GM21576 (cell line): ENCODE data around the gene MAB21L1.

Experiments used
- ATAC-seq: cut with Tn5 transposase; IDR thresholded peaks from one replicate; pipeline ENCODE4 v1.9.1; 2021; ENCODE audit warnings: mild to moderate bottlenecking, moderate library complexity; ENCODE audit not compliant: unreplicated experiment

The MAB21L1 gene

DNA sequence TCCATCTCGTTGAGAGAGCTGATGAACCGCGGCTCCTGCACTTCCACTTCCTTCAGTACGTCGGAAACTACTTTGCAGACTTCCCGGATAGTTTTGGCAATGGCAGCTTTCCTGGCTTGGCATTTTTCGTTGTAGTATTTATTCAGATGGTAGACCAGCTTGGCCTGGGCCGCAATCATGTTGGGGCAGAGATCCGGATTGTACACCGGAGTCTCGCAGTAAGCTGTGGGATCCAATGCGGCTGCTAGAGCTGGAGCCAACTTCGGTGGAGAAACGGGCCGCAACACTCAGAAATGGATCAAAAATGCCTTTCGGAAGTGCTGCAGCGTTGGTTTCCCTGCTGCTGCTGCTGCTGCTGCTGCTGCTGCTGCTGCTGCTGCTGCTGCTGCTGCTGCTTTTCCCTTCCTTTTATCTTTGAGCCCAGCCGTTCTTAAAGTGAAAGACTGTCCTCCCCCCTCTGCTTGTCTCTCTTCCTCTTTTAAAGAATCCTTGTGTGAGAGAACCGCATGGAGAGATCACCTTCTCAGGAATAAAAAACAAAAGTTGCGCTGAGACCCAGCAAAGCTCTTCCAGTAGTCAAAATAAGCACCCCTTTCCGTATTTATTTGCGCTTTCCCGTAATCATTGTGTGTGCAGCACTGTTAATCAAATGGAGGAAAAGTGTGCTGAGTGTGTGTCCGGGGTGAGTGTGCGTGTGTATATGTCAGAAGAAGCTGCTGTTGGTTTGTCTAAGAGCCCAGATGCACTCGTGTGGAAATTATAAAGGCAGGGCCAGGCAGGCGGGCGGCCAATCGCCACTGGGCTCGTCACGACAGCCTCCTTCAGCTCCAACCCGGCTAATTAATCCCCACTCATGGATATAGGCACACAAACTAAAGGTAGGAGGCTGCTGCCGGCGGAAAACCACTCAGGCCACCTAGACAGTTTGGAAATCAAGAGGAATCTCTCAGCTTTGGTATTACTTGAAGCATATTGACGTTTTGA lies at the start of gene MAB21L1:
Gene MAB21L1, minus strand, starts transcription at position 730 of the 984 bp plus-strand sequence. Its CDS starts 551 bp downstream, at position 179.
- no peak for ATAC-seq

DNA sequence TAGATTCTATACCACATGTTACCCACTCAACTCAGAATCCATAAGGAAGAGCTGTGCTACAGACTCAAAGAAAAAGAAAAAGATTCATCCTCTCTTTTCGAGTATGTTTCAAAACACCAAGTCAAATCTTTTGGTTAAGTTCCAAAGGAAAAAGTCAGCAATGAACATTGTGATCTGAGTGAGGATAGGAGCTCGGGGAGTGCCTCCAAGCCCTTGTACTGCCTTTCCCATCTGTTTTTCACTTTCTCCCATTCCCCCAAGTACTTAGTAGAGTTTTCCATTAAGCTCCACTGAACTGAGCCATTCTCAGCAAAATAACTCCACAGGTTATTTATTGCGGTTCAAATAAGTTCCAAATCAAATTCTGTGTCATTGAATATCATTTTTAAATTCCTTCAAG lies 47.7 kb upstream of the MAB21L1 start:
- no peak for ATAC-seq

DNA sequence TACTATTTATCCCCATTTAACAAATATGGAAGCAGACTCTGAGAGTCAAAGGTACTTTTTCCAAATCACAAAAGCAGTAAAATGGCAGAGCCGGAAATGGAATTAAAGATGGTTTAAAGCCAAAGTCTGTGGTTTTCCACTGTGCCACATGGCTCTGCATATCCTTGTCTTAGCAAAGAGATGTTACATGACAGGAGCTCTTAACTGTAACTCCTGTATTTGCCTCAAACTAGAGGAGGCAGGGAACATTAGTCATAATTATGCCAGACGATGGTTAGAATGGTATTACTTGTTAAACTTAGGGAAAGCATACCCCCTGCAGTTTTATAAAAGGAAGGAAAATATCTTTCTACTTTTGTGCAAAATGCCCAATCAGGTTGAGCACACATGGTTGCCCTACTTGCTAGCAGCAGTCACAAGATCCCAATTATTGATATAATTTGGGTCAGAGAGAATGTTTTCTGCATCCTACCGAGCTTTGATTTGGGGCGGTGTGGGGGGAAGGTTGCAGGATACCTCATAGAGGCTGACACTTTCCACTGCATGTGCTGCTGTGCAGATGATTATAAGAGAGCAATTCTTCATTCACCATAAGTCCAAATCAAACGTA lies 42.0 kb upstream of the MAB21L1 start:
- ATAC-seq = no peak

DNA sequence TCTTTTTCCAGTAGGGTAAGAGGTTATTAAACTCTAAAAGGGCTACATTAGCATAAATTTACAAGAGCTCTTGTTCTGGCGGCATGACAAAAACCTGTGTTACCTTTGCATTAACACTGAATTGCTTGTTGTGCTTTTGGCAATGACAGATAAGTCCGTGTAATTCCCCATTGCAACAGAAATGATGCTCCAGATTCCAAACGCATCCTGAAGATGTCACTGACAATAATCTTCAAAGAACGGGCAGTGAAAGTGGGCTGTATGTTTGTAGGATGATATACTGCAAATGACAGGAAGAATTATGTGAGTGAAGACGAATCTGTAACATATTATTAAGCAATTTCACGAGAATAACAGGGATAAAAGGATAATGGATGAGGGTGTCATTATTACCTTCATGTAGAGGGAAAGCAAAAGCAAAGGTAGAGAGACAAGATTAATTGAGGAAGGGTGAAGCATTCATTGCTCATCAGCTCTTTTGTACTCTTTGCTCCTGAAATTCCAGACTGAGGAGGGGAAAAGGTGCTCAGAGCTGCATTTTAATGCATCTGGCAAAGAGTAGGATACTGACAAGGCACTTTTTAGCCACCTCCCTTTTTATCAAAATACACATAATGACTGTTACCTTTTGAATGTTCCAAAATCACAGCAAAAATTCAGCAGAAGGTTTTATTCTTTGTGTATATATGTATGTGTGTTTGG lies 38.5 kb upstream of the MAB21L1 start:
- no peak for ATAC-seq

DNA sequence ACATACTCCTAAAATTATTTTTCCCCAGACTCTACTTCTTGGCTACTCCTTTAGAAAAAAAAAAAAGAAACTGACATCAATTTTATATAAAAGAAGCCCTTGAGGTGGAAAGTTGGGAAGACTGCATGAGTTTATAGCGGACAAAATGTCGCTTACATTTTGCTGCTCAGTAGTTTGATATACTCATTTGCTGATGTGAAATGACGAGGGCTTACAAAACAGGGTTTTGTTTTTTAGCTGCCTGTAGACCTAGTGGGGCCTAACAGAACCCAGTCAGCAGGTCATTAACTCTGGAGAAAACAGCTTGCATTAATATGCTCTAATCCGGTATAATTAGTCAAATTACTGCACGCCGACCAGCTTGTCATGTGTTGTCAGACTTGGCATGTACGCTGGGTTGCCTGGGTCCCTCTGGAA lies 37.6 kb upstream of the MAB21L1 start:
- ATAC-seq = no peak

DNA sequence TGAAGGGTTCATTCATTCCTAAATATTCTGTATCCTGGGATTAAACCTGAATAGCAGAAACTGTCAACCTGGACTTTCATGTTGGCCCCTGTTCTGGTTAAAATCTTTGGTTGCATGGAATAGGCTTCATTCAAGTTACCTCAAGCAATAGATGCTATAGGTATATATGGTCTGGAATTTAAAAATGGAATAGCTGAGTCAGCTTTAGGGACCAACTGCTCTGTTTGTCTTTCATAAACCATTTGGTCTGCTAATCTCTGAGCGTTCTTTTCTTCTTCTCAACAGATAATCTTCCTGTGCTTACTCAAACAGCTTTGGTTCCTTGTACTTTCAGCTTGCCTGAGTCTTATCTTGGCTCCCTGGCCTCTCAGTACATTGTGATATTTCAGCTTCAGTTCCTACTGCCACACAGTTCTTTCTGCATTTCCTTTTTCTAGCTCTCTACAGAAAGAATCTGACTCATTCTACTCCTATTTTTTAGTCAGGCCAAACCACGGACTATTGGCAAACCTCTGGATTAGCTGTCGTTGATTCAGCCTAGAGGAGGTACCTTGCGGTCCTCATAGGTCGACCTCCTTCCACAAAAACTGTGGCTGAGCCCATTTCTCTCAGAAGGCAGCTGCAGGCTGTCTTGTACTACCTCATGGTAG lies 35.9 kb upstream of the MAB21L1 start:
- no peak for ATAC-seq

DNA sequence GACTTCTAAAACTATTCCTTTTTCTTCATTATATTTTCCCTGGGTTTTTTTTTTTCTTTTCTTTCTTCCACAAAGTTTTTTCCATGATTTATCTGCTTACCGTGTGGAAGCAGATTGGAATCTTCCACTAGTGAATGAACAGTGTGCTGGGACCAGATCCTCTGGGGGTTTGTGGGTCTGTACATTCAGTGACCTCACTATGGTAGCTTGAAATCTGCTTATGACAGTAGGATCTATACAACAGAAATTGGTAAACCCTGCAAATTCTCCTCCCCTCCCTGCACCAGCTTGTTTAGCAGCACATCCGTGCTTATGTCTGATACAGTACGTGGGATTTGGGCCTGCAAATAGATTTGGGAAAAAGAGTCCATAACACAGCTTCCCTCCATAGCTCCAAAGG lies 26.0 kb upstream of the MAB21L1 start:
- no peak for ATAC-seq

DNA sequence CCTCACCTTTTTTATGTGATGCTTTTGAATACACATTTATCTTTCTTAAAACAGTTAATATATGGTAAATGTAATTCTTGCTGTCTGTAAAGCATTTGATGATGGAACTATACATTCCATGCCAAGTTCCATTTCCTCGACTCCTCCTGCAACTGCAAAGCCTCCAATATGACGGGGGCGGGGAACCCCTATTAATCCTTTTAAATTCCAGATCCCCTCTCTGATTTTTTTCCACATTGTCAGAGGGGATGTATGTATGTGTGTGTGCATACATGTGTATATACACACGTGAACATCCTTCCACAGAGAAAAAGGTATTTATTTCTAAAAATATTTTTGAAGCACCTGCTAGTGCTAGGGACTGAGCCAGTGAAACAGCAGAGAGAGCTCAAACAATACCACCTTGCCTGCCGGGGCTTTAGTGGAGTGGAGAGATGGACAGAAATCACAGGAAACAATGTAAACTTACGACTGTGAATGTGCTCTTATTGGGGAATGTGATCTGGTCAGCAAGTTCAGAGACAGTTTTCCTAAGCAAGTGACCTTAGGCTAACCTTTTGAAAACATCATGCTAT lies 25.3 kb upstream of the MAB21L1 start:
- ATAC-seq = no peak

DNA sequence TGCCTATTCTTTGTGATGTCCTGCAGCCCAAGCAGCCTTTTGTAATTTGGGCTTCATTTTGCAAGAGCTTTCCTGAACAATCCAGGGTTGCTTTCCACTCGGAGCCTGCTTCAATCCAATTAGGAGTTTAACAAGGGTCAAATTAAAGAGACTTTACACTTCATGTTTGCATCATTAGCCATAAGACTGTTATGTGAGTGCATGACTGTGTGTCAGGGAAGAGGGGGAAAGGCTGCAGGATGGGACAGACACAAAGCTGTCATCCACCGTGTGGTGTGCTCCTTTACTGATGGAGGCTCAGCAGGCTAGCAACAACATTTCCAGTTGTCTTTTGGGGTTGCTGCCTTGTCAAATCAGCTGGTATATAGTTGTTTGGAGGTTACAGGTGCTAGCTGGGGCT lies 23.7 kb upstream of the MAB21L1 start:
- no peak for ATAC-seq

DNA sequence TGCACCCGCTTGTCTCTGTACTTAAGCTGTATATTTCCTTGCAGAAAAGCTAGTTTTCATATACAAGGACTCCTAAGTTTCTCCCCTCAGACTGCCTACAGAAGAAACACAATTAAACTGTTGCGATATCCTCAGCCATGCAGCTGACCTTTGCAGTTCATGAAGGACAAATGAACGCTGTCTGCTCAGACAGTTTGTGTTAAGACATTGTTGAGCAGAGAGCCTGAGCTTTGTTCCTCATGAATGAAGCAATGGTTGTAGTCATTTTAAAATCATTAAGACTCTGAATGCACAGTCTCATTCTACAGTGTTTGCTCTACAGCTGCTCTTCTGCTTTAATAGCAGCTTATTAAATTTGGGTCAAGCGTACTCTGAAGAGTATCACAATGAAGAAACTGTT lies 23.2 kb upstream of the MAB21L1 start:
- ATAC-seq = no peak

DNA sequence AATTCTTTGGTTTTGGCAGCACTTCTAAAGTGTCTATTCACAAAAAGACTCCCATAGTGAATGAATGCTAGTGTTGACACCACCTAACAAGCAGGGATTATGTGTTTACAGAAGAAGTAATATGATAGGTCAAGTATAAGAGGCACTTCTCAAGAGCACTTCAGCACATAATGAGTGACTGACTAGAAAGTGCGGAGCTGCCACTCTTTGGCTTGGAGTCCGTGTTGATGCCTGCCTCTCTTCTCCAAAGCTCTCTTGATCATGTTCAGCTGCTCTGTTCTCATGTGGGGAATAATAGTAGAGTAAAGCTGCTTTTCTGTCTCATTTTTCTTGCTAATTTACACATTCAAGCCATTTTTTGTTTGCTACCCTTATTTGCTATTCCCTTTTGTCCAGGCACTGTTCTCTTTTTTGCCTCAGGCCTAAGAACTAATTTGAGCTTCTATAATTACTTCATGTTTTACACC lies 22.7 kb upstream of the MAB21L1 start:
- ATAC-seq = no peak

DNA sequence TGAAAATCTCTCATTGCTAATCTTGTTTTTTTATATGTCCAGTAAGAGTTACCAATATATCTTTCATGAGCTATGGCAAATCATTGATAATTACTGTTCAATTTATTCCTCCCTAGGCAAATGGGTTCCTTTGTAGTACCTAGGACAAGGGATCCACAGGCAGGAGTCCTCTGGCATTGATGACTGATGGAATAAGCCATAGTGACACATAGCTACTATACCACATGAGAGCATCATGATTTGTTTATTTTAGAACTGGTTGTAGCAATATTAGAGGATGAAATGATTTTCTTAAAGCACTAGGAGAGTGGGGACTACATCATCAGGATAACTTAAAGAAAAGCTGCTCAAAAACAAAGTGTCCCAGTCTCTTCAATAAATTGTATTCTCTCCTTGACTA lies 21.7 kb upstream of the MAB21L1 start:
- no peak for ATAC-seq

DNA sequence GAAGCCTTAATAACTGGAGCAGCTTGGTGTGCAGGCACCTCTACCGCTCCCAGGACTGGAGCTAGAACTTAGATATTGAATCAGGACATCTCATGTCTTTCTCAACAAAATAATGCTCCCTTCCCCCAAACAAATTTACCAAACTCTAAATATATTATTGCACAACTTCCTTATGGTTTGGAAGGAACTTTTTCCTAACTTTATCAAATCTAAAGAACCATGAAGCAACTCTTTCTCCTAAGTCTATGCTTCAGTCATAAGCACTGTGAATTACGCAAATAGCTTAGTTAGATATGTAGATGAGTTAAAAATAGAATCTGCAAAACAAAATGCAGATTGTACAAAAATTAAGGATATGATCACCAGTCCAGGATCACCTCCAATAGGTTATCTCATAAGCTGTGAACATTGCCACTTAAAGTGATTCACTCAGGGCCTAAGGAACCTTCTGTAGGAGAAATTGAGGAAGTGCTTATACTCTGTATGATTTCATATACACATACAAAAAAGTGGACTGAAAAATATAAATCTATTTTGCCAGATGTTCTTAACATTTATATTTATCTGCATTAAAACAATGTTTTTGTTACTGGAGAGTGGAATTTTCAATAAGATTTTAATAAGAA lies 20.4 kb upstream of the MAB21L1 start:
- ATAC-seq = no peak

DNA sequence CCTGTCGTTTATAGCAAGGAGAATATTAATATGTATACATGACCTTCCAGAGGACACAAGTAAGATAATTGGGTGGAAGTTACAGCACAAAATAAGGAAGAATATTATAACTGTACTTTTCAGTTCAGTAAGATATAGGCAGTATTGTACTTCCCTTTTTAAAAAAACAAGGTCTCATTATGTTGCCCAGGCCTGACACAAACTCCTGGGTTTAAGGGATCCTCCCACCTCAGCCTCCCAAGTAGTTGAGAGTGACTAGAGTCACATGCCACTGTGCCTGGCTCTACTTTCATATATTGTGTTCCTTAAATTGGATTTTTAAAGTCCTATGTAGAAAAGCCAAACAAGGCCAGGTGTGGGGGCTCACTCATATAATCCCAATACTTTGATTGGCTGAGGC lies 19.5 kb upstream of the MAB21L1 start:
- ATAC-seq = no peak

DNA sequence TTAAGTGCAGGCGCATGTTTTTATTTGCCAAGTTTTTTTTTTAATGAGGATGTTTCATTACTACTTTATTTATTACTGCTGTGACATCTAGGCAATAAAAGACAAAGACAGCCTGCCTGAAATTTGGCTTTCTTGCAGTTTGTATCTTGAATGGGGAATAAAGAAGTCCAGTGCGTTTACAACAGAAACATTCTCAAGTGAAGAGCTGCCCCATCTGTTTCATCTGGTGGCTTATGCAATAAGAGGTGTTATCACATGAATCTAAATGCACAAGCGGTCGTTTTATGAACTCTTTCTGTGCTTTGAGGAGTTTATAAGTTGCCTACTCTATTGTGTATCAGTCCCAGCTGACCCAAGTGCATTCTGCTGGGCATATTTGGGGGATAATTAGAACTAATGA lies 12.6 kb upstream of the MAB21L1 start:
- no peak for ATAC-seq

DNA sequence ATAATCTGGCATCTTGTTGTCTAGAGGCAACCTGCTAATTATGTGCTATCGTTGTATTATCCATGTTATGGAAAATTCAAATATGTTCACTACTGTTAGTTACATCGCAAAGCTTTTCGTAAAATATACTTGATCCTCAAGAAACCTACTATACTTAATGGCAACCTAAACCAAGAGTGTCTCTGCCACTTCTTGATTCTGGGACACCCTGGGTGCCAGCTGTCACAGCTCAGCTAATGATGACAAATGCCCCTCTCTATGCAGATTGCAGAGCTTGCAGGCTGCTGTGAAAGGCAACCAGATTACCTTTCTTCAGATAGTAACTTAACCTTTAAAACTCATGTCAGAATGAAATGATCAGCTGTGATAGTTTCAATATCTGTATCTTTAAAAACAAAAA lies 8.9 kb upstream of the MAB21L1 start:
- ATAC-seq = no peak

DNA sequence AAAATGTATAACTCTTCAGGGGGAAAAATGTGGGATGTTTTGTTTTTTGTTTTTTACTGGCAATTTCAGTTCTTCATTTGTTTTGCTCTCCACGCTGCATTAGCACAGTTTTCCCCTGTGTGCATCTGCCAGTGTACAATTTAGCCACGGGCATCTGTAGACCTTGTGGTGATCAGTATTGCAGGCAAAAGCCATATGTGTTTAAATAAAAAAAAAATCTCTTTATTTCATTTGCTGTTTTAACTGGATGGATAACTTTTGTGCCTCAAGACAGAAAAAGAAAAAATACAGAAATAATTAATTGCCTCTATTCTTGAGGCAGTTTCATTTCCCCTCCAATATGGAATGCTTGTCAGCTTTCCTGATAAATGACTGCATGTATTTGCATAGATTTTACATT lies 7.9 kb upstream of the MAB21L1 start:
- ATAC-seq = no peak

DNA sequence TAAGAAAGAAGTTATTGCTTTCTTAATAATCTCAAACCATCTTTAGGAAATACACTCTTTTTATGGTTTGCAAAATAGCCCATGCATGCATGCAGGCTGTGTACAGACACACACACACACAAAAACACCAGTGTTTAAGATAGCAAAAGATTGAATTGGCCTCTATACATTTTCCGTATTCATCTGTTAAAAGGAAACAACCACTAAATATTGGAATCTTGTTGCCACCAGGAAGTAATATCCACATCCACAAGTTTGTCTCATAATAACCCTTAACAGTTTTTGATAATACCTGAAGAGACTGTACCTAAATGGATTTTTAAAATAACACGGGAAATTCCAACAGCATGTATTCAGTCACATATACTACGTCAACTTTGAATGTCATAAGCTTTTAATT lies 7.3 kb upstream of the MAB21L1 start:
- ATAC-seq = no peak

DNA sequence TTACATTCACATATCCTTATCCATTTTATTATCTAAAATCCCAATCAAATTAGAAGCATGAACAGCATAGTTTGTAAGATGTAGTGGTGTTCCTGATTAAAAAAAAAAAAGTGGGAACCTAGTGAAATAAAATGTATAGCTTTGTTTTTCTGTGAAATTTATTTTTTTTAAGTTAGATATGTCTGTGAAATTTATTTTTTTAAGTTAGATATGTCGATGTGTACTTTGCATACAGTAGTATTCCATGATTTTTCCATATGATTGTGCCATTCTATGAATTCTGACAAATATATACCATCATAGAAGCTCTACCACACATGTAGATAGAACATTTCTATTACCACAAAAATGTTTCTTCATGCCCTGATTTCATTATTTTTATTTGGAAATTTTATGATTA lies 6.0 kb upstream of the MAB21L1 start:
- no peak for ATAC-seq

DNA sequence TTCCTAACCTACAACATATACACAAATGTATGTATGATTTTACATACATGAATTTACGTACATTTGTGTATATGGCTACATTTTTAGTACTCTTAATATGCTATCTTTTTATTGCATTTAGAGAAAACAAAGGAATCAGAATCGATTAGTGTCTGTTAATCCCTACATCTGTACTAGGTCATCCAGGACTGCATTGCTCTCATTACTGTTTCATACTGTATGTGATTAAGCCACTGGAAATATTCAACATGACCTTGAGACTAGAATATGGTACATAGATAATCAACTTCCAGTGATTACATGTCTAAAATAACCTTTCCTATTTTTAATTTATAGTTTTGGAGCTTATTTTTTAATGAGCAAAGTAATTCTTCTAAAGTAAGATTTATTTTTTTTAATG lies 5.3 kb upstream of the MAB21L1 start:
- ATAC-seq = no peak
